GM23338 (cell line): ENCODE results near the gene CDC42BPA. TPM values are rescaled to one million over a fixed set of nuclear protein-coding genes. Genes with fewer than 3 reads are reported as not detected.

ENCODE experiments used
- ATAC-seq: fragments of 200-7000 bp; cut with Tn5 transposase; 3 replicates; pipeline ENCODE4 v1.9.1; 2020
- DNase-seq: peaks from one replicate; pipeline ENCODE4 v3.0.0-alpha.2; 2015; ENCODE audit warnings: low spot score
- H2AFZ ChIP-seq: fragments of 200-600 bp; sonication (generic); 2 replicates; pipeline ENCODE4 v1.8.0; 2016; ENCODE audit warnings: antibody characterized with exemption, mild to moderate bottlenecking, moderate library complexity
- H3F3A ChIP-seq: fragments of 200-600 bp; sonication (generic); replicated peaks from 2 replicates; pipeline ENCODE4 v1.8.0; 2017; ENCODE audit warnings: antibody characterized with exemption, mixed run types, low read depth
- H3K27ac ChIP-seq: fragments of 200-600 bp; sonication (generic); 2 replicates; pipeline ENCODE4 v1.6.1; 2016; ENCODE audit warnings: low read depth
- H3K27me3 ChIP-seq: fragments of 200-600 bp; sonication (generic); 2 replicates; pipeline ENCODE4 v1.8.0; 2016; ENCODE audit warnings: mild to moderate bottlenecking, mixed run types, moderate library complexity; ENCODE audit not compliant: insufficient read depth
- H3K36me3 ChIP-seq: fragments of 200-600 bp; sonication (generic); 2 replicates; pipeline ENCODE4 v1.8.0; 2016; ENCODE audit warnings: mild to moderate bottlenecking; ENCODE audit not compliant: insufficient read depth
- H3K4me1 ChIP-seq: fragments of 200-600 bp; sonication (generic); 2 replicates; pipeline ENCODE4 v1.8.0; 2016; ENCODE audit warnings: mild to moderate bottlenecking, moderate library complexity; ENCODE audit not compliant: insufficient read depth
- H3K4me2 ChIP-seq: fragments of 200-600 bp; sonication (generic); 2 replicates; pipeline ENCODE4 v1.7.1; 2017; ENCODE audit warnings: mixed run types
- H3K4me3 ChIP-seq: fragments of 200-600 bp; sonication (generic); 2 replicates; pipeline ENCODE4 v1.6.1; 2016; ENCODE audit warnings: mixed run types
- H3K79me2 ChIP-seq: fragments of 200-600 bp; sonication (generic); replicated peaks from 2 replicates; pipeline ENCODE4 v1.8.0; 2017; ENCODE audit warnings: mild to moderate bottlenecking; ENCODE audit not compliant: insufficient read depth
- H3K9me2 ChIP-seq: fragments of 200-600 bp; sonication (generic); 2 replicates; pipeline ENCODE4 v1.8.0; 2017; ENCODE audit not compliant: insufficient read depth
- H4K20me1 ChIP-seq: fragments of 200-600 bp; sonication (generic); replicated peaks from 2 replicates; pipeline ENCODE4 v1.8.0; 2017; ENCODE audit warnings: mild to moderate bottlenecking; ENCODE audit not compliant: insufficient read depth
- H3K27ac Mint-ChIP-seq: 2 replicates; pipeline ENCODE4 v1.8.0; 2020; ENCODE audit warnings: inconsistent platforms, mild to moderate bottlenecking, moderate library complexity, mixed read lengths
- H3K27me3 Mint-ChIP-seq: 3 replicates; pipeline ENCODE4 v1.8.0; 2022; ENCODE audit warnings: low read depth, mild to moderate bottlenecking, moderate library complexity, mixed read lengths, inconsistent platforms; ENCODE audit not compliant: insufficient read depth, poor library complexity
- H3K36me3 Mint-ChIP-seq: 3 replicates; pipeline ENCODE4 v1.8.0; 2021; ENCODE audit warnings: low read depth, mild to moderate bottlenecking, inconsistent platforms, moderate library complexity, mixed read lengths
- H3K4me1 Mint-ChIP-seq: 3 replicates; pipeline ENCODE4 v1.8.0; 2020; ENCODE audit warnings: mild to moderate bottlenecking, inconsistent platforms, mixed read lengths
- H3K4me3 Mint-ChIP-seq: 3 replicates; pipeline ENCODE4 v1.8.0; 2021; ENCODE audit warnings: moderate library complexity, mild to moderate bottlenecking, inconsistent platforms, mixed read lengths
- H3K9me3 Mint-ChIP-seq: 3 replicates; pipeline ENCODE4 v1.8.0; 2020; ENCODE audit warnings: moderate library complexity, mild to moderate bottlenecking, inconsistent platforms, mixed read lengths
- CREB1 ChIP-seq: fragments of 250-450 bp; sonication (Bioruptor Pico); IDR thresholded peaks from 2 replicates; pipeline ENCODE4 v1.5.0; 2020; ENCODE audit warnings: low read depth, mild to moderate bottlenecking, moderate library complexity
- CTCF ChIP-seq, 2 experiments: fragments of 200-600 bp in 1 of 2; sonication (generic) in 1 of 2; conservative IDR thresholded peaks; 2 replicates each; pipeline versions ENCODE4 v1.5.1 to v1.6.1; 2016 to 2017; ENCODE audit warnings: antibody characterized with exemption in 2 of 2, low read depth in 2 of 2, mild to moderate bottlenecking in 2 of 2, moderate library complexity in 1 of 2
- EZH2 ChIP-seq: fragments of 200-600 bp; sonication (generic); IDR thresholded peaks from one replicate; pipeline ENCODE4 v1.8.0; 2017; ENCODE audit warnings: antibody characterized with exemption, mild to moderate bottlenecking, low read depth; ENCODE audit not compliant: unreplicated experiment
- JUNB ChIP-seq: IDR thresholded peaks from one replicate; pipeline ENCODE4 v1.6.1; 2016; ENCODE audit warnings: antibody characterized with exemption; ENCODE audit not compliant: unreplicated experiment
- NANOG ChIP-seq: IDR thresholded peaks from 2 replicates; pipeline ENCODE4 v1.6.1; 2016; ENCODE audit warnings: antibody characterized with exemption, borderline replicate concordance
- POLR2AphosphoS5 ChIP-seq: IDR thresholded peaks from 2 replicates; pipeline ENCODE4 v1.6.1; 2016; ENCODE audit warnings: antibody characterized with exemption, low read depth
- REST ChIP-seq: IDR thresholded peaks from one replicate; pipeline ENCODE4 v1.6.1; 2018; ENCODE audit warnings: antibody characterized with exemption; ENCODE audit not compliant: unreplicated experiment
- STAT1 ChIP-seq: IDR thresholded peaks from one replicate; pipeline ENCODE4 v1.6.1; 2016; ENCODE audit warnings: antibody characterized with exemption; ENCODE audit not compliant: unreplicated experiment
- ZNF114 ChIP-seq: fragments of 250-450 bp; sonication (Bioruptor Pico); IDR thresholded peaks from 2 replicates; pipeline ENCODE4 v1.5.0; 2020; ENCODE audit warnings: mild to moderate bottlenecking, moderate library complexity
- ZNF331 ChIP-seq: fragments of 250-450 bp; sonication (Bioruptor Pico); IDR thresholded peaks from 2 replicates; pipeline ENCODE4 v1.5.0; 2020; ENCODE audit warnings: low read depth, mild to moderate bottlenecking, moderate library complexity
- polyA plus RNA-seq: library from polyadenylated mRNA; unstranded; fragments of >200 nt; fragmentation: Nextera tagmentation; extraction: Ambion mirVana; gene quantifications from 2 replicates; pipeline ENCODE4 v1.2.1, GENCODE V29; 2016
- total RNA-seq: library from RNA; depleted of rRNA; stranded (reverse); fragments of >200 nt; shearing (Covaris generic); gene quantifications from 2 replicates; pipeline ENCODE4 v1.2.3, GENCODE V29; 2014
- TF ChIP-seq, protein P1 (sequence below): IDR thresholded peaks from 2 replicates; pipeline ENCODE4 v1.6.1; 2016; ENCODE audit warnings: antibody characterized with exemption
- TF ChIP-seq, protein P2 (sequence below): fragments of 250-450 bp; sonication (Bioruptor Pico); IDR thresholded peaks from 2 replicates; pipeline ENCODE4 v1.5.0; 2020; ENCODE audit warnings: mild to moderate bottlenecking, moderate library complexity

CDC42BPA gene
- total and polyA plus RNA-seq, 2 experiments from 2014 or later: 17.7 to 40.1 TPM

- H3K79me2 ChIP-seq: no peaks in the 10 kb centered on the region
- no peaks in the 10 kb centered on the region for H3K36me3 ChIP-seq
- peaks cover 21% of the 10 kb centered on the region for H3K36me3 Mint-ChIP-seq
- no peak overlapping the region for H3K4me2 ChIP-seq
- no peaks in the 10 kb centered on the region for H3K9me3 Mint-ChIP-seq
- ATAC-seq (no peak), DNase-seq (no peak)
- no peaks in the 10 kb centered on the region for H3K27me3 ChIP-seq
- no peaks in the 10 kb centered on the region for H3K9me2 ChIP-seq
- no peak overlapping the region for H3K27ac ChIP-seq
- H4K20me1 ChIP-seq: no peaks in the 10 kb centered on the region; the same call in 1 of the 2 replicates
- peaks cover 17% of the 10 kb centered on the region for H3K27me3 Mint-ChIP-seq
- no peak overlapping the region for H2AFZ ChIP-seq
- no peaks in the 10 kb centered on the region for H3K4me1 ChIP-seq
- no peaks in the 10 kb centered on the region; the same call in 1 of the 2 replicates for H3F3A ChIP-seq
- peaks cover 15% of the 10 kb centered on the region for H3K4me1 Mint-ChIP-seq
- no peak overlapping the region for H3K4me3 ChIP-seq
- TF ChIP-seq CREB1 (CRISPR knock-in tag): no peak
- TF ChIP-seq REST: no peak
- no peak for TF ChIP-seq CTCF (conservative IDR thresholded peaks at IDR 0.05; ENCODE audit: low read depth in 2 of 2)
- TF ChIP-seq, protein P1, sequence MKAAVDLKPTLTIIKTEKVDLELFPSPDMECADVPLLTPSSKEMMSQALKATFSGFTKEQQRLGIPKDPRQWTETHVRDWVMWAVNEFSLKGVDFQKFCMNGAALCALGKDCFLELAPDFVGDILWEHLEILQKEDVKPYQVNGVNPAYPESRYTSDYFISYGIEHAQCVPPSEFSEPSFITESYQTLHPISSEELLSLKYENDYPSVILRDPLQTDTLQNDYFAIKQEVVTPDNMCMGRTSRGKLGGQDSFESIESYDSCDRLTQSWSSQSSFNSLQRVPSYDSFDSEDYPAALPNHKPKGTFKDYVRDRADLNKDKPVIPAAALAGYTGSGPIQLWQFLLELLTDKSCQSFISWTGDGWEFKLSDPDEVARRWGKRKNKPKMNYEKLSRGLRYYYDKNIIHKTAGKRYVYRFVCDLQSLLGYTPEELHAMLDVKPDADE: no peak
- no peak for TF ChIP-seq ZNF331 (CRISPR knock-in tag)
- TF ChIP-seq ZNF114 (CRISPR knock-in tag): no peak
- no peak for TF ChIP-seq EZH2
- TF ChIP-seq JUNB: no peak
- TF ChIP-seq STAT1: no peak
- TF ChIP-seq, protein P2, sequence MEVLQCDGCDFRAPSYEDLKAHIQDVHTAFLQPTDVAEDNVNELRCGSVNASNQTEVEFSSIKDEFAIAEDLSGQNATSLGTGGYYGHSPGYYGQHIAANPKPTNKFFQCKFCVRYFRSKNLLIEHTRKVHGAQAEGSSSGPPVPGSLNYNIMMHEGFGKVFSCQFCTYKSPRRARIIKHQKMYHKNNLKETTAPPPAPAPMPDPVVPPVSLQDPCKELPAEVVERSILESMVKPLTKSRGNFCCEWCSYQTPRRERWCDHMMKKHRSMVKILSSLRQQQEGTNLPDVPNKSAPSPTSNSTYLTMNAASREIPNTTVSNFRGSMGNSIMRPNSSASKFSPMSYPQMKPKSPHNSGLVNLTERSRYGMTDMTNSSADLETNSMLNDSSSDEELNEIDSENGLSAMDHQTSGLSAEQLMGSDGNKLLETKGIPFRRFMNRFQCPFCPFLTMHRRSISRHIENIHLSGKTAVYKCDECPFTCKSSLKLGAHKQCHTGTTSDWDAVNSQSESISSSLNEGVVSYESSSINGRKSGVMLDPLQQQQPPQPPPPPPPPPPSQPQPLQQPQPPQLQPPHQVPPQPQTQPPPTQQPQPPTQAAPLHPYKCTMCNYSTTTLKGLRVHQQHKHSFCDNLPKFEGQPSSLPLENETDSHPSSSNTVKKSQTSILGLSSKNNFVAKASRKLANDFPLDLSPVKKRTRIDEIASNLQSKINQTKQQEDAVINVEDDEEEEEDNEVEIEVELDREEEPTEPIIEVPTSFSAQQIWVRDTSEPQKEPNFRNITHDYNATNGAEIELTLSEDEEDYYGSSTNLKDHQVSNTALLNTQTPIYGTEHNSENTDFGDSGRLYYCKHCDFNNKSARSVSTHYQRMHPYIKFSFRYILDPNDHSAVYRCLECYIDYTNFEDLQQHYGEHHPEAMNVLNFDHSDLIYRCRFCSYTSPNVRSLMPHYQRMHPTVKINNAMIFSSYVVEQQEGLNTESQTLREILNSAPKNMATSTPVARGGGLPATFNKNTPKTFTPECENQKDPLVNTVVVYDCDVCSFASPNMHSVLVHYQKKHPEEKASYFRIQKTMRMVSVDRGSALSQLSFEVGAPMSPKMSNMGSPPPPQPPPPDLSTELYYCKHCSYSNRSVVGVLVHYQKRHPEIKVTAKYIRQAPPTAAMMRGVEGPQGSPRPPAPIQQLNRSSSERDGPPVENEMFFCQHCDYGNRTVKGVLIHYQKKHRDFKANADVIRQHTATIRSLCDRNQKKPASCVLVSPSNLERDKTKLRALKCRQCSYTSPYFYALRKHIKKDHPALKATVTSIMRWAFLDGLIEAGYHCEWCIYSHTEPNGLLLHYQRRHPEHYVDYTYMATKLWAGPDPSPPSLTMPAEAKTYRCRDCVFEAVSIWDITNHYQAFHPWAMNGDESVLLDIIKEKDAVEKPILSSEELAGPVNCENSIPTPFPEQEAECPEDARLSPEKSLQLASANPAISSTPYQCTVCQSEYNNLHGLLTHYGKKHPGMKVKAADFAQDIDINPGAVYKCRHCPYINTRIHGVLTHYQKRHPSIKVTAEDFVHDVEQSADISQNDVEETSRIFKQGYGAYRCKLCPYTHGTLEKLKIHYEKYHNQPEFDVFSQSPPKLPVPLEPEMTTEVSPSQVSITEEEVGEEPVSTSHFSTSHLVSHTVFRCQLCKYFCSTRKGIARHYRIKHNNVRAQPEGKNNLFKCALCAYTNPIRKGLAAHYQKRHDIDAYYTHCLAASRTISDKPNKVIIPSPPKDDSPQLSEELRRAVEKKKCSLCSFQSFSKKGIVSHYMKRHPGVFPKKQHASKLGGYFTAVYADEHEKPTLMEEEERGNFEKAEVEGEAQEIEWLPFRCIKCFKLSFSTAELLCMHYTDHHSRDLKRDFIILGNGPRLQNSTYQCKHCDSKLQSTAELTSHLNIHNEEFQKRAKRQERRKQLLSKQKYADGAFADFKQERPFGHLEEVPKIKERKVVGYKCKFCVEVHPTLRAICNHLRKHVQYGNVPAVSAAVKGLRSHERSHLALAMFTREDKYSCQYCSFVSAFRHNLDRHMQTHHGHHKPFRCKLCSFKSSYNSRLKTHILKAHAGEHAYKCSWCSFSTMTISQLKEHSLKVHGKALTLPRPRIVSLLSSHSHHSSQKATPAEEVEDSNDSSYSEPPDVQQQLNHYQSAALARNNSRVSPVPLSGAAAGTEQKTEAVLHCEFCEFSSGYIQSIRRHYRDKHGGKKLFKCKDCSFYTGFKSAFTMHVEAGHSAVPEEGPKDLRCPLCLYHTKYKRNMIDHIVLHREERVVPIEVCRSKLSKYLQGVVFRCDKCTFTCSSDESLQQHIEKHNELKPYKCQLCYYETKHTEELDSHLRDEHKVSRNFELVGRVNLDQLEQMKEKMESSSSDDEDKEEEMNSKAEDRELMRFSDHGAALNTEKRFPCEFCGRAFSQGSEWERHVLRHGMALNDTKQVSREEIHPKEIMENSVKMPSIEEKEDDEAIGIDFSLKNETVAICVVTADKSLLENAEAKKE (CRISPR knock-in tag): no peak
- TF ChIP-seq POLR2AphosphoS5: no peak
- no peak for TF ChIP-seq NANOG
- H3K27ac Mint-ChIP-seq: peak overlapping the region; percentile 62; the same call in 1 of the 2 replicates
- H3K4me3 Mint-ChIP-seq: no peak overlapping the region
Observed at GRCh38 chr1:226983992-226984364, 334.3 kb downstream of the CDC42BPA start.
